Measurements from ENCODE around the gene CADM4. TPM values are rescaled to one million over a fixed set of nuclear protein-coding genes. Genes with fewer than 3 reads are reported as not detected.

CADM4 gene
- total and polyA plus RNA-seq, 10 of the 15 experiments (the other 5 are each of a cell fraction or from before 2014, with no cell fraction given) = 0.04 to 0.12 (median 0.08) TPM; not detected in 5

DNA sequence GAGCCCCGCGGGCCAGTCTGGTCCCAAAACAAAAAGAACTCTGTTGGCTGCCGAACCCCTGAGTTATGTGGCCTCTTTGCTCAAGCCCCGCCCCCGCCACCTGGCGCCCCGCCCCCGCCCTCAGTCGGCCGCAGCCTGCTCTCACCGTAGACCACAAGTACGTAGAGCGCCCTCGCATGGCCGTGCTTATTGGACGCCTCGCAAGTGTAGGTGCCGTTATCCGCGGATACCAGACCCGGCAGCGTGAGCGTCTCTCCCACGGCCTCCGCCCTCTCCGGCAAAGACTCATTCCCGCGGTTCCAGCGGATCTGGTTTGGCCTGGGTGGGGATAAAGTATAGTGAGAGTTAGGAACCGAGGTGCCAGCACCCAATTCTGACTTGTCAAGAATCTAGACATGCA lies 14.7 kb downstream of the CADM4 start:
- in situ Hi-C loops (cut with MboI) = no loop called here
- ChIA-PET CTCF (interaction anchor here (1.5 kb wide), 1 partner anchor 43 kb away, joined by 4 read pairs; no protein-coding TSS in a partner anchor), POLR2A (no interaction called here), RAD21 (ENCODE audit: unreplicated experiment) (no interaction called here), SMC1A (ENCODE audit: uncharacterized antibody, unreplicated experiment) (no interaction called here)
- ATAC-seq = peak; percentile 78
- no peak for FAIRE-seq
- DNase-seq (ENCODE audit: low read depth, low spot score) = no peak
- H3K9me3 ChIP-seq (replicated peaks; ENCODE audit: control insufficient read depth, insufficient read depth, low read length) = no peaks in the 10 kb centered on the region
- intact Hi-C loops (cut with micrococcal nuclease; ENCODE audit: unreplicated experiment) = no loop called here
- no peak overlapping the region for H3K4me2 ChIP-seq (ENCODE audit: control insufficient read depth, insufficient read depth)
- H3K4me1 ChIP-seq (ENCODE audit: control insufficient read depth, insufficient read depth, low read length) = peaks cover 2% of the 10 kb centered on the region; the same call in 1 of the 2 replicates
- H3K36me3 ChIP-seq (ENCODE audit: control insufficient read depth in 2 of 2, insufficient read depth in 2 of 2, low read length in 1 of 2) = no peaks in the 10 kb centered on the region
- BruUV-seq (replicated peaks) = no TSS peak
- no peak overlapping the region for H3K9ac ChIP-seq (ENCODE audit: control insufficient read depth, insufficient read depth, low read length)
- H3K4me3 ChIP-seq = no peak overlapping the region
- 6% methylated on average over 25 of the region's 30 CpGs for WGBS (ENCODE audit: insufficient coverage, insufficient replicate concordance, low lambda C conversion rate, missing lambda C conversion rate)
- no peaks in the 10 kb centered on the region for H4K20me1 ChIP-seq (ENCODE audit: control insufficient read depth, insufficient read depth)
- no peaks in the 10 kb centered on the region for H3K27me3 ChIP-seq (replicated peaks in 1 of 2; ENCODE audit: control insufficient read depth in 2 of 2, insufficient read depth in 2 of 2, low read length in 1 of 2)
- no peak overlapping the region for H3K27ac ChIP-seq (ENCODE audit: control insufficient read depth, insufficient read depth)
- no peak overlapping the region for H2AFZ ChIP-seq (ENCODE audit: control insufficient read depth, low read depth, low read length)
- no peak for TF ChIP-seq CREB1 (IDR thresholded peaks at IDR 0.05; ENCODE audit: low read depth)
- TF ChIP-seq EED (IDR thresholded peaks at IDR 0.05; ENCODE audit: low read depth) = peak; percentile 27; the same call in 1 of the 2 replicates
- TF ChIP-seq ZNF622 (IDR thresholded peaks at IDR 0.05) = no peak
- TF ChIP-seq, protein P1, sequence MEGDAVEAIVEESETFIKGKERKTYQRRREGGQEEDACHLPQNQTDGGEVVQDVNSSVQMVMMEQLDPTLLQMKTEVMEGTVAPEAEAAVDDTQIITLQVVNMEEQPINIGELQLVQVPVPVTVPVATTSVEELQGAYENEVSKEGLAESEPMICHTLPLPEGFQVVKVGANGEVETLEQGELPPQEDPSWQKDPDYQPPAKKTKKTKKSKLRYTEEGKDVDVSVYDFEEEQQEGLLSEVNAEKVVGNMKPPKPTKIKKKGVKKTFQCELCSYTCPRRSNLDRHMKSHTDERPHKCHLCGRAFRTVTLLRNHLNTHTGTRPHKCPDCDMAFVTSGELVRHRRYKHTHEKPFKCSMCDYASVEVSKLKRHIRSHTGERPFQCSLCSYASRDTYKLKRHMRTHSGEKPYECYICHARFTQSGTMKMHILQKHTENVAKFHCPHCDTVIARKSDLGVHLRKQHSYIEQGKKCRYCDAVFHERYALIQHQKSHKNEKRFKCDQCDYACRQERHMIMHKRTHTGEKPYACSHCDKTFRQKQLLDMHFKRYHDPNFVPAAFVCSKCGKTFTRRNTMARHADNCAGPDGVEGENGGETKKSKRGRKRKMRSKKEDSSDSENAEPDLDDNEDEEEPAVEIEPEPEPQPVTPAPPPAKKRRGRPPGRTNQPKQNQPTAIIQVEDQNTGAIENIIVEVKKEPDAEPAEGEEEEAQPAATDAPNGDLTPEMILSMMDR (IDR thresholded peaks at IDR 0.05 in 2 of 3, conservative IDR thresholded peaks at IDR 0.05 in 1 of 3; ENCODE audit: control insufficient read depth in 2 of 3, extremely low read depth in 1 of 3, insufficient read depth in 1 of 3, low read depth in 3 of 3, low read length in 3 of 3) = peak; percentile 37 to 40 (median 39); a peak in 4 of 6 replicates
- TF ChIP-seq RUNX3 (IDR thresholded peaks at IDR 0.05; ENCODE audit: low read length) = peak; percentile 81
- TF ChIP-seq ATF7 (IDR thresholded peaks at IDR 0.05; ENCODE audit: low read depth) = no peak
- TF ChIP-seq LARP7 (IDR thresholded peaks at IDR 0.05) = no peak
- TF ChIP-seq RAD21 (IDR thresholded peaks at IDR 0.05; ENCODE audit: insufficient read depth, low read depth, low read length) = peak; percentile 37; the same call in 1 of the 2 replicates
- H3K79me2 ChIP-seq (ENCODE audit: control insufficient read depth, insufficient read depth, low read length) = peaks cover 1% of the 10 kb centered on the region; the same call in 1 of the 2 replicates
